HepG2 (cell line): ENCODE measurements around the gene MTMR10. TPM values are rescaled to one million over a fixed set of nuclear protein-coding genes. Genes with fewer than 3 reads are reported as not detected.

ENCODE experiments used
- DMTF1 ChIP-seq: sonication (generic); formaldehyde crosslinking; IDR thresholded peaks from 2 replicates; pipeline ENCODE4 v1.4.0; 2020; ENCODE audit warnings: mild to moderate bottlenecking, missing genetic modification reagents
- JUN ChIP-seq: sonication (generic); formaldehyde crosslinking; IDR thresholded peaks from 2 replicates; pipeline ENCODE4 v1.4.0; 2020; ENCODE audit warnings: mild to moderate bottlenecking, missing genetic modification reagents
- NFRKB ChIP-seq: fragments of 450-650 bp; IDR thresholded peaks from 2 replicates; pipeline ENCODE4 v1.6.1; 2017
- PLSCR1 ChIP-seq: sonication (generic); formaldehyde crosslinking; IDR thresholded peaks from 2 replicates; pipeline ENCODE4 v1.5.0; 2020; ENCODE audit warnings: missing genetic modification reagents, mild to moderate bottlenecking, borderline replicate concordance
- TEAD2 ChIP-seq: sonication (generic); formaldehyde crosslinking; IDR thresholded peaks from 2 replicates; pipeline ENCODE4 v1.9.0; 2021; ENCODE audit warnings: missing genetic modification reagents
- THAP7 ChIP-seq: sonication (generic); formaldehyde crosslinking; IDR thresholded peaks from 2 replicates; pipeline ENCODE4 v1.8.1; 2023; ENCODE audit warnings: mild to moderate bottlenecking, missing genetic modification reagents
- ZBTB40 ChIP-seq, 2 experiments: fragments of 450-650 bp in 1 of 2; sonication (generic) in 1 of 2; formaldehyde crosslinking in 1 of 2; IDR thresholded peaks; 2 replicates each; pipeline versions ENCODE4 v1.6.1 to v1.8.0; 2016 to 2022; ENCODE audit warnings: antibody characterized with exemption in 1 of 2, mild to moderate bottlenecking in 1 of 2, missing genetic modification reagents in 1 of 2
- ZNF432 ChIP-seq: sonication (generic); formaldehyde crosslinking; IDR thresholded peaks from 2 replicates; pipeline ENCODE4 v1.5.0; 2020; ENCODE audit warnings: missing genetic modification reagents, mild to moderate bottlenecking, borderline replicate concordance
- ZNF557 ChIP-seq: sonication (generic); formaldehyde crosslinking; IDR thresholded peaks from 2 replicates; pipeline ENCODE4 v1.4.0; 2020; ENCODE audit warnings: missing genetic modification reagents
- polyA plus RNA-seq, 8 experiments: library from polyadenylated mRNA; depleted of rRNA in 3 of 8; stranded (reverse) in 7 of 8; unstranded in 1 of 8; fragments of >200 nt; fragmentation: Illumina TruSeq in 4 of 8; extraction: Trizol in 4 of 8; gene quantifications; 2 replicates each; pipeline versions ENCODE4 v1.2.1 to v1.2.3, GENCODE V29; 2011 to 2016; ENCODE audit warnings: low read depth in 4 of 8, missing spikeins in 1 of 8, mixed read lengths in 1 of 8; ENCODE audit not compliant: insufficient read depth in 1 of 8
- total RNA-seq, 5 experiments: library from RNA; depleted of rRNA; stranded (reverse); fragments of >200 nt; fragmentation: Illumina TruSeq; extraction: Trizol; gene quantifications; 2 replicates each; pipeline ENCODE4 v1.2.3, GENCODE V29; 2016; ENCODE audit warnings: low read depth in 1 of 5

Gene MTMR10
- total and polyA plus RNA-seq, 2 of the 13 experiments (the other 11 are each of a cell fraction or from before 2014, with no cell fraction given) = 10.2 to 17.4 TPM

GRCh38 chr15:30903497-30904187 is 87.8 kb downstream of the MTMR10 start, which contains the start of gene FAN1 (continued):
- TF ChIP-seq ZBTB40 (IDR thresholded peaks at IDR 0.05) (no peak), ZBTB40 (CRISPR knock-in tag; IDR thresholded peaks at IDR 0.05) (peak; percentile 88), JUN (CRISPR knock-in tag) (peak; percentile 56; the same call in 1 of the 2 replicates), THAP7 (CRISPR knock-in tag) (peak; percentile 69; the same call in 1 of the 2 replicates), DMTF1 (CRISPR knock-in tag) (peak; percentile 39; the same call in 1 of the 2 replicates), TEAD2 (CRISPR knock-in tag) (no peak), ZNF432 (no peak), PLSCR1 (CRISPR knock-in tag) (no peak), NFRKB (no peak), ZNF557 (0 out of 2 replicates have a peak, but pooled peaks have one; percentile 20)
